ENCODE measurements around the gene PTTG1IP. TPM values are rescaled to one million over a fixed set of nuclear protein-coding genes. Genes with fewer than 3 reads are reported as not detected.
"Not testable (repeated sequence)": the region's sequence is repeated elsewhere in the genome, so short reads cannot be mapped to it uniquely, and the experiment has no call there.

Gene PTTG1IP
- total RNA-seq, 1 experiment from 2014 or later = 96.0 TPM

DNA sequence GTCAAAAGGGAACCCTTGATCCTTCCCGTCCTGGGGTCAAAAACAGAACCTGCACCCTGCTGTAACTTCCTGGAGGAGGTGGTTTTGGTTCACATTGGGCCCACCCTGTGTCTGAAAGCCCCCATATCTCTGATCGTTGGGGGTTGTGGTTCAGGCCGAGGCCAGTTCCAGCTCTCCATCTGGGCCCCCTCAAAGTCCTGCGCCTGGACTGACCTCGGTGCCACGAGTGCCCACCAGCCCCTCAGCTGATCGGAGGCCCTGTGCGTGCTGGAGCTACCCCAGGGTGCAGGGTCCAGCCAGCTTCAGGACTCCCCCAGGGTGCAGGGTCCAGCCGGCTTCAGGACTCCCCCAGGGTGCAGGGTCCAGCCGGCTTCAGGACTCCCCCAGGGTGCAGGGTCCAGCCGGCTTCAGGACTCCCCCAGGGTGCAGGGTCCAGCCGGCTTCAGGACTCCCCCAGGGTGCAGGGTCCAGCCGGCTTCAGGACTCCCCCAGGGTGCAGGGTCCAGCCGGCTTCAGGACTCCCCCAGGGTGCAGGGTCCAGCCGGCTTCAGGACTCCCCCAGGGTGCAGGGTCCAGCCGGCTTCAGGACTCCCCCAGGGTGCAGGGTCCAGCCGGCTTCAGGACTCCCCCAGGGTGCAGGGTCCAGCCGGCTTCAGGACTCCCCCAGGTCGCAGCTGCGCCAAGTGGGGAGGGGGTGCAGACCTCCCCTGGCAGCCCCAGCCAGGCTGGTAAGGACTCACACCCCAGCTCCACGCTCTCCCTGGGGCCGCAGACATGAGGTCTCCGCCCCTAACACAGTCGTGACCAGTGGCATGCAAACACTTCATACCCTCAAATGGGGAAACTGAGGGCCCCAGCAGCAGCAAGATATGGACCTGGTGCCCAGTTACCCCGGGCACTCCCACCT lies 39.3 kb upstream of the PTTG1IP start:
- H3K4me1 Mint-ChIP-seq; H3K36me3 Mint-ChIP-seq; H3K27me3 Mint-ChIP-seq (ENCODE audit: low read depth); POLR2A ChIA-PET; H3K4me3 Mint-ChIP-seq; DNase-seq (ENCODE audit: low spot score); ATAC-seq; H3K27ac Mint-ChIP-seq; H3K9me3 Mint-ChIP-seq: not testable (repeated sequence)
- CTCF ChIA-PET = interaction anchor here (0.5 to 1.8 kb wide), 3 partner anchors 112 to 226 kb away, joined by 3 to 5 read pairs (median 4); no protein-coding TSS in a partner anchor
- TF ChIP-seq GABPB1 (CRISPR knock-in tag; IDR thresholded peaks at IDR 0.05) = 0 out of 2 replicates have a peak, but pooled peaks have one; percentile 16

DNA sequence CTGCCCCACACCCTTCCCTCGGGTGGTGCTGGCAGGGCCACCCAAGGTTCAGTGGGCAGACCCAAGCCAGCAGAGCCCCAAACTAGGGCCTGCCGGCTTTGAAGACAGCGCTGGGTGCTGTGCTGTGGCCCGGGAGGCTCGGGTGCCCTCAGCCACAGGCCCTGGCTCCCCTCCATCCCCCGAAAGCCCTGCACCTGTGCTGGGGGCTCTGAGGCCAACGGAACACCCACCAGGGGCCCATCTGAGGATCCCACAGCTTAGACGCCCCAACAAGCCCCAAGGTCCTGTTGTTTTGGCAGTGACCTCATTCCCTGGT lies 38.6 kb upstream of the PTTG1IP start:
- H3K27me3 Mint-ChIP-seq (ENCODE audit: low read depth) = no peaks in the 10 kb centered on the region
- no peak for ATAC-seq

DNA sequence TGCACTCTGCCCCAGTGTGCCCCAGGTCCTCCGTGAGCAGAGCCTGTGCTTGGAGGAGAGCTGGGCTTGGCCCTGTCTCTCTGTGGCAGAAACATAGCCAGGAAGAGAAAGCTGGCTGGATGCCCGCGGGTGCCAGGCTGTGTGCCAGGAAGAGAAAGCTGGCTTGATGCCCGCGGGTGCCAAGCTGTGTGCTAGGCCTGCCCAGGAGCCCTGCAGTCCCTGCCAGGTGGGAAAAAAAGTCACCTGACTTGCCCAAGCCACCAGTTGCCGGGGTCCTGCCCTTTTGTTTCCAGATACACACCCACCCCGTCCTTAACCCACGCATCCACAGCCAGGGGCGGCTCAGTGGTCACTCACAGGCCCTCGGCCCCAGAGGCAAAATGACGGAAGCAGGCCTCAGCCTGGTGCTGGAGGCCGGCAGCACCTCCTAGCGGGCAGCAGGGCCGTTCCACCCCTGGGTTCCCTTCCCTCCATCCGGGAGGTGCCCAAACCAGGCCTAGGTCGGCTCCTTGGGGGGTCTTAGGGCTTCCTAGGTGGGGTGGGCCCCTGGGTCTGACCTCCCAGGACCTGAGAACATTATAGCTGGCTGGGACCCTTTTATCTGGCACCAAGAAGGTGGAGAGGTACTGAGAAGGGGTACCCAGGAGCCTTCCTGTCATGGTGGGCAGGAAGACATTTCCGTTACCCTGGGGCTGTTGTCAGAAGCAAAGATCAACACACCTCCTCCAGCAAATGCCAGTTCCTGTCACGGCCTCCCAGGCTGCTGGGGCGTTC lies 38.1 kb upstream of the PTTG1IP start:
- ChIA-PET POLR2A (no interaction called here), CTCF (no interaction called here)
- DNase-seq (ENCODE audit: low spot score) (no peak), ATAC-seq (no peak)
- Mint-ChIP-seq H3K9me3 (no peaks in the 10 kb centered on the region), H3K27ac (no peak overlapping the region), H3K36me3 (no peaks in the 10 kb centered on the region), H3K4me1 (no peaks in the 10 kb centered on the region; the same call in 1 of the 2 replicates), H3K27me3 (ENCODE audit: low read depth) (no peaks in the 10 kb centered on the region), H3K4me3 (no peak overlapping the region)
- TF ChIP-seq, protein P1, sequence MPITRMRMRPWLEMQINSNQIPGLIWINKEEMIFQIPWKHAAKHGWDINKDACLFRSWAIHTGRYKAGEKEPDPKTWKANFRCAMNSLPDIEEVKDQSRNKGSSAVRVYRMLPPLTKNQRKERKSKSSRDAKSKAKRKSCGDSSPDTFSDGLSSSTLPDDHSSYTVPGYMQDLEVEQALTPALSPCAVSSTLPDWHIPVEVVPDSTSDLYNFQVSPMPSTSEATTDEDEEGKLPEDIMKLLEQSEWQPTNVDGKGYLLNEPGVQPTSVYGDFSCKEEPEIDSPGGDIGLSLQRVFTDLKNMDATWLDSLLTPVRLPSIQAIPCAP (CRISPR knock-in tag; IDR thresholded peaks at IDR 0.05) = no peak
- no peak for TF ChIP-seq NFYB (CRISPR knock-in tag; conservative IDR thresholded peaks at IDR 0.05; ENCODE audit: low read depth)

More for the DNA sequence above, 38.6 kb upstream of the PTTG1IP start:
- TF ChIP-seq JAZF1 (CRISPR knock-in tag; IDR thresholded peaks at IDR 0.05) = no peak
- TF ChIP-seq CBFB (CRISPR knock-in tag; IDR thresholded peaks at IDR 0.05; ENCODE audit: low read depth) = no peak
- no peak for TF ChIP-seq TCF7 (CRISPR knock-in tag; IDR thresholded peaks at IDR 0.05; ENCODE audit: low read depth)
- TF ChIP-seq, protein P2, sequence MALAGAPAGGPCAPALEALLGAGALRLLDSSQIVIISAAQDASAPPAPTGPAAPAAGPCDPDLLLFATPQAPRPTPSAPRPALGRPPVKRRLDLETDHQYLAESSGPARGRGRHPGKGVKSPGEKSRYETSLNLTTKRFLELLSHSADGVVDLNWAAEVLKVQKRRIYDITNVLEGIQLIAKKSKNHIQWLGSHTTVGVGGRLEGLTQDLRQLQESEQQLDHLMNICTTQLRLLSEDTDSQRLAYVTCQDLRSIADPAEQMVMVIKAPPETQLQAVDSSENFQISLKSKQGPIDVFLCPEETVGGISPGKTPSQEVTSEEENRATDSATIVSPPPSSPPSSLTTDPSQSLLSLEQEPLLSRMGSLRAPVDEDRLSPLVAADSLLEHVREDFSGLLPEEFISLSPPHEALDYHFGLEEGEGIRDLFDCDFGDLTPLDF (CRISPR knock-in tag; IDR thresholded peaks at IDR 0.05) = no peak
- H3K4me1 Mint-ChIP-seq = no peaks in the 10 kb centered on the region; the same call in 1 of the 2 replicates
- no peak for DNase-seq (ENCODE audit: low spot score)
- no peaks in the 10 kb centered on the region for H3K9me3 Mint-ChIP-seq
- no peak overlapping the region for H3K4me3 Mint-ChIP-seq
- no peaks in the 10 kb centered on the region for H3K36me3 Mint-ChIP-seq
- CTCF ChIA-PET = interaction anchor here (1.0 kb wide), 1 partner anchor 111 kb away, joined by 3 read pairs; no protein-coding TSS in a partner anchor
- H3K27ac Mint-ChIP-seq = no peak overlapping the region
- POLR2A ChIA-PET = no interaction called here

DNA sequence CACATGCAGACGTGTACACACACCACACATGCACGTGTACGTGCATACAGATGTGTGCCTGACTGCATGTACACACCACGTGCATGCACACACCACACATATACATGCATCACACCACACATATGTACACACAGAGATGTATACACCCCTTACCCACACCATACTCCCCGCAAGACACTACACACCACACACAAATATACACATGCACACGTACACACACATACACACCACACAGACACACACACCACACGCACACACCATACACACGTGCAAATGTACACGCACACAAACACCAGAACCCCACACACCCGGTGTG lies 37.5 kb upstream of the PTTG1IP start:
- no peaks in the 10 kb centered on the region for H3K36me3 Mint-ChIP-seq
- no peaks in the 10 kb centered on the region; the same call in 1 of the 2 replicates for H3K4me1 Mint-ChIP-seq
- H3K27me3 Mint-ChIP-seq (ENCODE audit: low read depth) = no peaks in the 10 kb centered on the region
- TF ChIP-seq, protein P3, sequence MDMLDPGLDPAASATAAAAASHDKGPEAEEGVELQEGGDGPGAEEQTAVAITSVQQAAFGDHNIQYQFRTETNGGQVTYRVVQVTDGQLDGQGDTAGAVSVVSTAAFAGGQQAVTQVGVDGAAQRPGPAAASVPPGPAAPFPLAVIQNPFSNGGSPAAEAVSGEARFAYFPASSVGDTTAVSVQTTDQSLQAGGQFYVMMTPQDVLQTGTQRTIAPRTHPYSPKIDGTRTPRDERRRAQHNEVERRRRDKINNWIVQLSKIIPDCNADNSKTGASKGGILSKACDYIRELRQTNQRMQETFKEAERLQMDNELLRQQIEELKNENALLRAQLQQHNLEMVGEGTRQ (CRISPR knock-in tag; IDR thresholded peaks at IDR 0.05) = no peak
- TF ChIP-seq NFYB (CRISPR knock-in tag; conservative IDR thresholded peaks at IDR 0.05; ENCODE audit: low read depth) = no peak
- no peak for TF ChIP-seq SOX15 (CRISPR knock-in tag; IDR thresholded peaks at IDR 0.05)
- TF ChIP-seq ZNF219 (CRISPR knock-in tag; IDR thresholded peaks at IDR 0.05; ENCODE audit: borderline replicate concordance) = no peak
- no peak for TF ChIP-seq ZNF423 (CRISPR knock-in tag; IDR thresholded peaks at IDR 0.05)
- TF ChIP-seq KAT7 (CRISPR knock-in tag; IDR thresholded peaks at IDR 0.05; ENCODE audit: borderline replicate concordance) = no peak
- no peak for TF ChIP-seq ZNF263 (CRISPR knock-in tag; IDR thresholded peaks at IDR 0.05; ENCODE audit: low read depth)
- CTCF ChIA-PET = interaction anchor here (1.1 kb wide), 1 partner anchor 19 kb away, joined by 3 read pairs; no protein-coding TSS in a partner anchor
- POLR2A ChIA-PET = no interaction called here
- no peak overlapping the region for H3K4me3 Mint-ChIP-seq
- H3K27ac Mint-ChIP-seq = no peak overlapping the region
- DNase-seq (ENCODE audit: low spot score) = no peak
- no peaks in the 10 kb centered on the region for H3K9me3 Mint-ChIP-seq
- ATAC-seq = no peak
